HCT116 (cell line): ENCODE measurements around the gene DENND5B. TPM values are rescaled to one million over a fixed set of nuclear protein-coding genes. Genes with fewer than 3 reads are reported as not detected.

Experiments
- ATAC-seq: fragments of 200-7000 bp; cut with Tn5 transposase; 2 replicates; pipeline ENCODE4 v1.9.1; 2020; ENCODE audit warnings: mild to moderate bottlenecking, moderate library complexity
- BruUV-seq: library from RNA; stranded (reverse); fragments of 400-500 nt; replicated peaks from 2 replicates; lab custom pipeline; 2021; lab: Mats Ljungman, UMichigan
- CTCF ChIA-PET: fragments of 300-600 bp; sonication (Branson Sonifier 250); formaldehyde crosslinking; loops from one replicate; lab custom pipeline; 2021; ENCODE audit warnings: antibody characterized with exemption; lab: Charles Lee
- POLR2A ChIA-PET: fragments of 300-600, 350-600 bp; sonication (Branson Sonifier 250); formaldehyde crosslinking; loops from one replicate; lab custom pipeline; 2021; ENCODE audit warnings: antibody characterized with exemption; lab: Charles Lee
- RAD21 ChIA-PET, 2 experiments: fragments of 300-600 bp; sonication (Branson Sonifier 250); formaldehyde crosslinking; loops; one replicate each; lab custom pipeline; 2023; ENCODE audit warnings: low total read pairs in 2 of 2; ENCODE audit not compliant: uncharacterized antibody in 2 of 2, unreplicated experiment in 2 of 2, low non-redundant PET in 1 of 2; lab: Charles Lee
- DNase-seq: peaks from one replicate; pipeline ENCODE4 v3.0.0-alpha.2; 2010; ENCODE audit warnings: low read depth, low spot score
- H2AFZ ChIP-seq: fragments of 200-600 bp; shearing (Covaris generic), sonication (generic); 2 replicates; pipeline ENCODE4 v1.6.1; 2017; ENCODE audit warnings: low read depth, mixed run types, mixed read lengths, antibody characterized with exemption, low read length; ENCODE audit not compliant: poor library complexity, severe bottlenecking
- H3K27ac ChIP-seq: 2 replicates; pipeline ENCODE4 v1.5.1; 2012; ENCODE audit warnings: low read depth, low read length
- H3K27me3 ChIP-seq: fragments of 200-600 bp; sonication (generic); 2 replicates; pipeline ENCODE4 v1.6.1; 2016; ENCODE audit warnings: mixed run types, low read length, mixed read lengths; ENCODE audit not compliant: insufficient read depth
- H3K36me3 ChIP-seq, 2 experiments: fragments of 200-500 bp in 1 of 2; fragments of 200-600 bp in 1 of 2; sonication (Bioruptor generic) in 1 of 2; sonication (generic) in 1 of 2; 2 replicates each; pipeline versions ENCODE4 v1.5.1 to v1.6.1; 2014 to 2016; ENCODE audit warnings: low read length in 2 of 2, inconsistent platforms in 1 of 2, mixed read lengths in 1 of 2, mixed run types in 1 of 2; ENCODE audit not compliant: insufficient read depth in 2 of 2, control insufficient read depth in 1 of 2
- H3K4me1 ChIP-seq, 2 experiments: fragments of 200-600 bp in 1 of 2; sonication (generic) in 1 of 2; 2 replicates each; pipeline versions ENCODE4 v1.5.1 to v1.6.1; 2012 to 2017; ENCODE audit warnings: low read length in 2 of 2, inconsistent platforms in 1 of 2, mild to moderate bottlenecking in 1 of 2, mixed read lengths in 1 of 2, mixed run types in 1 of 2, moderate library complexity in 1 of 2; ENCODE audit not compliant: insufficient read depth in 2 of 2, control insufficient read depth in 1 of 2
- H3K4me2 ChIP-seq: fragments of 200-600 bp; sonication (generic); 2 replicates; pipeline ENCODE4 v1.6.1; 2017; ENCODE audit warnings: mixed run types, low read length, mixed read lengths
- H3K4me3 ChIP-seq, 2 experiments: fragments of 200-600 bp in 1 of 2; sonication (generic) in 1 of 2; replicated peaks in 1 of 2; 2 replicates each; pipeline ENCODE4 v1.5.1; 2011 to 2016; ENCODE audit warnings: low read length in 2 of 2, control low read depth in 1 of 2, low read depth in 1 of 2, mild to moderate bottlenecking in 1 of 2, mixed read lengths in 1 of 2, mixed run types in 1 of 2
- H3K79me2 ChIP-seq: fragments of 200-600 bp; sonication (generic); 2 replicates; pipeline ENCODE4 v1.6.1; 2017; ENCODE audit warnings: mild to moderate bottlenecking, mixed run types, low read length, moderate library complexity, mixed read lengths; ENCODE audit not compliant: insufficient read depth
- H3K9ac ChIP-seq: fragments of 200-600 bp; sonication (generic); 2 replicates; pipeline ENCODE4 v1.6.1; 2016; ENCODE audit warnings: low read length, mixed read lengths
- H3K9me2 ChIP-seq: fragments of 200-600 bp; sonication (generic), shearing (Covaris generic); 2 replicates; pipeline ENCODE4 v1.6.1; 2017; ENCODE audit warnings: mixed run types, mild to moderate bottlenecking, moderate library complexity; ENCODE audit not compliant: insufficient read depth
- H3K9me3 ChIP-seq, 2 experiments: fragments of 200-500 bp in 1 of 2; fragments of 200-600 bp in 1 of 2; sonication (Bioruptor generic) in 1 of 2; sonication (generic) in 1 of 2; 2 replicates each; pipeline ENCODE4 v1.6.1; 2014 to 2017; ENCODE audit warnings: low read length in 2 of 2, mixed read lengths in 2 of 2, inconsistent platforms in 1 of 2, low read depth in 1 of 2, mild to moderate bottlenecking in 1 of 2, mixed run types in 1 of 2, moderate library complexity in 1 of 2; ENCODE audit not compliant: control insufficient read depth in 1 of 2, insufficient read depth in 1 of 2
- H4K20me1 ChIP-seq: fragments of 200-600 bp; sonication (generic), shearing (Covaris generic); 2 replicates; pipeline ENCODE4 v1.6.1; 2017; ENCODE audit warnings: mixed run types, mild to moderate bottlenecking, moderate library complexity; ENCODE audit not compliant: insufficient read depth
- CEBPB ChIP-seq: IDR thresholded peaks from 2 replicates; pipeline ENCODE4 v1.6.1; 2012; ENCODE audit warnings: low read depth
- EGR1 ChIP-seq: IDR thresholded peaks from 2 replicates; pipeline ENCODE4 v1.6.1; 2012; ENCODE audit warnings: low read depth
- ELF1 ChIP-seq: IDR thresholded peaks from 2 replicates; pipeline ENCODE4 v1.6.1; 2012; ENCODE audit warnings: low read depth, borderline replicate concordance
- EZH2 ChIP-seq: fragments of 200-600 bp; sonication (generic); IDR thresholded peaks from 2 replicates; pipeline ENCODE4 v1.6.1; 2017; ENCODE audit warnings: antibody characterized with exemption, mixed run types
- EZH2phosphoT487 ChIP-seq: fragments of 200-600 bp; IDR thresholded peaks from 2 replicates; pipeline ENCODE4 v1.6.1; 2018; ENCODE audit warnings: antibody characterized with exemption, borderline replicate concordance
- FOSL1 ChIP-seq: IDR thresholded peaks from 2 replicates; pipeline ENCODE4 v1.6.1; 2012; ENCODE audit warnings: low read depth
- JUND ChIP-seq: IDR thresholded peaks from 2 replicates; pipeline ENCODE4 v1.6.1; 2012
- POLR2A ChIP-seq: IDR thresholded peaks from 2 replicates; pipeline ENCODE4 v1.7.0; 2011; ENCODE audit warnings: borderline replicate concordance; ENCODE audit not compliant: insufficient read depth, insufficient read length; ENCODE audit errors: extremely low read depth
- SIN3A ChIP-seq: IDR thresholded peaks from 2 replicates; pipeline ENCODE4 v1.6.1; 2012; ENCODE audit warnings: low read depth
- SP1 ChIP-seq: IDR thresholded peaks from 2 replicates; pipeline ENCODE4 v1.6.1; 2012; ENCODE audit warnings: low read depth
- TCF7L2 ChIP-seq: IDR thresholded peaks from 2 replicates; pipeline ENCODE4 v1.7.0; 2011; ENCODE audit warnings: borderline replicate concordance, inconsistent platforms; ENCODE audit not compliant: insufficient read depth, insufficient read length; ENCODE audit errors: extremely low read depth
- YY1 ChIP-seq: IDR thresholded peaks from 2 replicates; pipeline ENCODE4 v1.6.1; 2011; ENCODE audit warnings: low read length, low read depth, moderate library complexity, mild to moderate bottlenecking; ENCODE audit not compliant: insufficient replicate concordance; ENCODE audit errors: extremely low read depth
- ZFX ChIP-seq: fragments of 450-650 bp; IDR thresholded peaks from 2 replicates; pipeline ENCODE4 v1.6.1; 2017
- intact Hi-C: fragments of 100-400 bp; cut with micrococcal nuclease; formaldehyde crosslinking; loops from 2 replicates; pipeline ENCODE4 v1.10.0; 2022
- total RNA-seq: library from RNA; stranded (reverse); gene quantifications from one replicate; pipeline ENCODE4 v1.2.1, GENCODE V29; 2021; ENCODE audit not compliant: unreplicated experiment
- TF ChIP-seq, protein P1 (sequence below): IDR thresholded peaks from 2 replicates; pipeline ENCODE4 v1.6.1; 2011; ENCODE audit warnings: mild to moderate bottlenecking, low read length, moderate library complexity; ENCODE audit not compliant: insufficient replicate concordance; ENCODE audit errors: extremely low read depth
- TF ChIP-seq, protein P2 (sequence below): IDR thresholded peaks from 2 replicates; pipeline ENCODE4 v1.6.1; 2012
- TF ChIP-seq, protein P3 (sequence below): IDR thresholded peaks from 2 replicates; pipeline ENCODE4 v1.6.1; 2012

The DENND5B gene
- total RNA-seq, 1 experiment from 2014 or later: 19.2 TPM

DNA sequence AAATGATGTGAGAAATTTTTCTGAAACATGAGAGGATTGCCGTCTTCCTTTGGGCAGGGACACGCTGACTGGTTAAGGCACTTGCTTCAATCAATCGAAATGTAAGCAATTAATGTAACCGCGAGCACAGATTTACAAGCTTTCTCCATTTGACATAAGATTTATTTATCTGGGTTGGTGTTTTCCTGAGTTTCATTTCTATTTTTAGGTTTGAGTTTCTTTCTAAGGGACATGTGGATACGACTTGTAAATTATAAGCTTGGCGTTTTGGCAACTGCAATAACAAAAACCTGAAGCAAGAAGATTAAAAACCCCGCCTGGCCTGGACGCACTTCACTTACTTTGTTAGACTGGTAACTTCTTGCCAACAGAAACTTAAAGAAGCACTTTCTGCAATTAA, 244.7 kb downstream of the DENND5B start:
- intact Hi-C loops: no loop called here

DNA sequence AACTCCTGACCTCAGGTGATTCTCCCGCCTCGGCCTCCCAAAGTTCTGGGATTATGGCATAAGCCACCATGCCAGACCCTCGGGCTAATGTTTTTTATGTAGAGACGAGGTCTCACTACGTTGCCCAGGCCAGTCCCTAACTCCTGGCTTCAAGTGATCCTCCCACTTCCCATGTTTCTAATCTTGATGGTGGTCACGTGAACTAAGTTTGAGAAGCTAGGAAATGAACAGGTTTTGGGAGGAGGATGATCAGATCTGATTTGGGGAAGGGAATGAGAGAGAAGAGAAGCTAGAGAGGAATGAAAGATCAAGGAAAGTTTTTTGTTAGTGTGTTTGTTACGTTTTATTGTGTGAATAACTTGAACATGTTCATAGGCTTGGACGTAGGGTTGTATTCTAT, 247.8 kb downstream of the DENND5B start:
- RAD21 ChIA-PET: no interaction called here
- no peak for TF ChIP-seq YY1
- no peak for TF ChIP-seq POLR2A
- TF ChIP-seq TCF7L2: no peak
- TF ChIP-seq, protein P1, sequence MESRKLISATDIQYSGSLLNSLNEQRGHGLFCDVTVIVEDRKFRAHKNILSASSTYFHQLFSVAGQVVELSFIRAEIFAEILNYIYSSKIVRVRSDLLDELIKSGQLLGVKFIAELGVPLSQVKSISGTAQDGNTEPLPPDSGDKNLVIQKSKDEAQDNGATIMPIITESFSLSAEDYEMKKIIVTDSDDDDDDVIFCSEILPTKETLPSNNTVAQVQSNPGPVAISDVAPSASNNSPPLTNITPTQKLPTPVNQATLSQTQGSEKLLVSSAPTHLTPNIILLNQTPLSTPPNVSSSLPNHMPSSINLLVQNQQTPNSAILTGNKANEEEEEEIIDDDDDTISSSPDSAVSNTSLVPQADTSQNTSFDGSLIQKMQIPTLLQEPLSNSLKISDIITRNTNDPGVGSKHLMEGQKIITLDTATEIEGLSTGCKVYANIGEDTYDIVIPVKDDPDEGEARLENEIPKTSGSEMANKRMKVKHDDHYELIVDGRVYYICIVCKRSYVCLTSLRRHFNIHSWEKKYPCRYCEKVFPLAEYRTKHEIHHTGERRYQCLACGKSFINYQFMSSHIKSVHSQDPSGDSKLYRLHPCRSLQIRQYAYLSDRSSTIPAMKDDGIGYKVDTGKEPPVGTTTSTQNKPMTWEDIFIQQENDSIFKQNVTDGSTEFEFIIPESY: no peak
- no peak for TF ChIP-seq EGR1
- TF ChIP-seq, protein P2, sequence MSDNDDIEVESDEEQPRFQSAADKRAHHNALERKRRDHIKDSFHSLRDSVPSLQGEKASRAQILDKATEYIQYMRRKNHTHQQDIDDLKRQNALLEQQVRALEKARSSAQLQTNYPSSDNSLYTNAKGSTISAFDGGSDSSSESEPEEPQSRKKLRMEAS: no peak
- no peak for TF ChIP-seq EZH2phosphoT487
- no peak for TF ChIP-seq JUND
- TF ChIP-seq CEBPB: no peak
- TF ChIP-seq SIN3A: no peak
- no peak for TF ChIP-seq ZFX
- TF ChIP-seq EZH2: no peak
- TF ChIP-seq, all 23 proteins: peak for 0
- H3K36me3 ChIP-seq: no peaks in the 10 kb centered on the region
- no peaks in the 10 kb centered on the region for H3K27me3 ChIP-seq
- no peak for ATAC-seq
- H3K4me3 ChIP-seq: no peak overlapping the region
- no peaks in the 10 kb centered on the region for H3K79me2 ChIP-seq
- no peak for DNase-seq
- CTCF ChIA-PET: no interaction called here
- no peaks in the 10 kb centered on the region for H3K9me2 ChIP-seq
- H4K20me1 ChIP-seq: no peaks in the 10 kb centered on the region
- H3K9ac ChIP-seq: no peak overlapping the region
- no peaks in the 10 kb centered on the region for H3K9me3 ChIP-seq
- H3K4me1 ChIP-seq: peaks cover 12 to 14% of the 10 kb centered on the region in 2 experiments; a peak in 3 of 4 replicates
- H3K27ac ChIP-seq: no peak overlapping the region
- no TSS peak for BruUV-seq
- intact Hi-C loops: no loop called here
- no peak overlapping the region for H2AFZ ChIP-seq
- POLR2A ChIA-PET: no interaction called here
- H3K4me2 ChIP-seq: no peak overlapping the region

More for the DNA sequence above, 244.7 kb downstream of the DENND5B start:
- no peaks in the 10 kb centered on the region; a peak in 1 of 4 replicates for H3K4me1 ChIP-seq
- no TSS peak for BruUV-seq
- H3K4me3 ChIP-seq: no peak overlapping the region
- H3K9ac ChIP-seq: no peak overlapping the region
- no peaks in the 10 kb centered on the region for H3K9me3 ChIP-seq
- no peaks in the 10 kb centered on the region for H3K9me2 ChIP-seq
- no peak for TF ChIP-seq ZFX
- TF ChIP-seq TCF7L2: no peak
- TF ChIP-seq SIN3A: no peak
- TF ChIP-seq EGR1: no peak
- no peak for TF ChIP-seq SP1
- TF ChIP-seq FOSL1: no peak
- TF ChIP-seq POLR2A: no peak
- no peak for TF ChIP-seq ELF1
- TF ChIP-seq, protein P3, sequence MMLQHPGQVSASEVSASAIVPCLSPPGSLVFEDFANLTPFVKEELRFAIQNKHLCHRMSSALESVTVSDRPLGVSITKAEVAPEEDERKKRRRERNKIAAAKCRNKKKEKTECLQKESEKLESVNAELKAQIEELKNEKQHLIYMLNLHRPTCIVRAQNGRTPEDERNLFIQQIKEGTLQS: no peak
- no peaks in the 10 kb centered on the region for H3K36me3 ChIP-seq
- H4K20me1 ChIP-seq: no peaks in the 10 kb centered on the region
- ATAC-seq (no peak), DNase-seq (no peak)
- H3K27ac ChIP-seq: no peak overlapping the region
- H2AFZ ChIP-seq: no peak overlapping the region
- POLR2A ChIA-PET: no interaction called here
- no peak overlapping the region for H3K4me2 ChIP-seq
- CTCF ChIA-PET: no interaction called here
- H3K79me2 ChIP-seq: no peaks in the 10 kb centered on the region
- RAD21 ChIA-PET: no interaction called here
- no peaks in the 10 kb centered on the region for H3K27me3 ChIP-seq
